ENCODE measurements around the gene KRT76.

- no peak for TF ChIP-seq EZH2 (IDR thresholded peaks at IDR 0.05; ENCODE audit: borderline replicate concordance, insufficient read depth, low read depth, low read length, poor library complexity, severe bottlenecking)
- no peak for TF ChIP-seq CTCF (IDR thresholded peaks at IDR 0.05)
These were observed 19.3 kb upstream of the KRT76 start for GRCh38 chr12:52796429-52796794.
